ENCODE measurements around the gene TM7SF2. TPM values are rescaled to one million over a fixed set of nuclear protein-coding genes. Genes with fewer than 3 reads are reported as not detected.

The TM7SF2 gene
- total and polyA plus RNA-seq, 2 of the 8 experiments (the other 6 are each of a cell fraction or from before 2014, with no cell fraction given) = 40.1 to 96.0 TPM

GRCh38 chr11:65150509-65151299 lies 39.0 kb downstream of the TM7SF2 start (continued):
- TF ChIP-seq MAX (IDR thresholded peaks at IDR 0.05) (no peak), POU5F1 (IDR thresholded peaks at IDR 0.05; ENCODE audit: low read depth, low read length) (no peak), SAP30 (IDR thresholded peaks at IDR 0.05; ENCODE audit: insufficient read depth, insufficient replicate concordance, low read length) (no peak), CEBPB (IDR thresholded peaks at IDR 0.05; ENCODE audit: low read depth, low read length) (no peak), JUN (IDR thresholded peaks at IDR 0.05; ENCODE audit: low read depth, low read length) (no peak)
